GM18511 (cell line): ENCODE measurements around the gene RNF223.
"Not testable (repeated sequence)": the region's sequence is repeated elsewhere in the genome, so short reads cannot be mapped to it uniquely, and the experiment has no call there.

Source experiments
- ATAC-seq: cut with Tn5 transposase; IDR thresholded peaks from one replicate; pipeline ENCODE4 v1.9.1; 2021; ENCODE audit warnings: mild to moderate bottlenecking, moderate library complexity; ENCODE audit not compliant: unreplicated experiment

Gene RNF223

DNA sequence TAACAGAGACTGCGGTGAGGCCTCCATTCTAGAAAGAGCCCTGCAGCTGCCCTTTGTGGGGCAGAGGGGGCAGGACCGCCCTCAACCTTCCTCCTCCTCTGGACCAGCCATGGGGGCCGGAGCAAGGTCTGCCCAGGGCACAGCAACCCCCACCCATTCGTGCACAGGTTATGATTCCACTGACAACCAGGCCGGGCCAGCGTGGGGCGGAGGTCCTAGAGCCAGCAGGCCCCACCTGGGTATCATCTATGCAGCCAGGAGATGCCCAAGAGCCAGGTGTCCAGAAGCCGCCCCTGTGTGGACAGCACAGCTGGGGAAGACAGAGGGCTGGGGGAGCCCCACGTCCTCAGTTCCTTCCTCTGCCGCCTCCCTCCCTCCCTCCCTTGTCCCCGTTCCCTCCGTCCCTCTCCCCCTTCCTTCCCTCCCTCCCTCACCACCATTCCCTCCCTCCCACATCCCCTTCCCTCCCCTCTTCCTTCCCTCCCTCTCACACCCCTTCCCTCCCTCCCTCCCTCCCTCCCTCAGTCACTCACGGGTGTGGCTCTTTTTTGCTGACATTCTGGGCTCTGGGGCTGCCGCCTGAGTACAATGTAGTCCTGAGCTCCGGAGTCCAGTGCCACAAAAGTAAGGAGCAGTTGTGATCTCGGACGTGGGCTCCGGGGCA, 12.3 kb downstream of the RNF223 start:
- ATAC-seq: no peak

- no peak for ATAC-seq
These were observed 13.7 kb downstream of the RNF223 start for GRCh38 chr1:1060281-1061000.

- peak; percentile 66 for ATAC-seq
These were observed 14.4 kb downstream of the RNF223 start for GRCh38 chr1:1059494-1060280.

DNA sequence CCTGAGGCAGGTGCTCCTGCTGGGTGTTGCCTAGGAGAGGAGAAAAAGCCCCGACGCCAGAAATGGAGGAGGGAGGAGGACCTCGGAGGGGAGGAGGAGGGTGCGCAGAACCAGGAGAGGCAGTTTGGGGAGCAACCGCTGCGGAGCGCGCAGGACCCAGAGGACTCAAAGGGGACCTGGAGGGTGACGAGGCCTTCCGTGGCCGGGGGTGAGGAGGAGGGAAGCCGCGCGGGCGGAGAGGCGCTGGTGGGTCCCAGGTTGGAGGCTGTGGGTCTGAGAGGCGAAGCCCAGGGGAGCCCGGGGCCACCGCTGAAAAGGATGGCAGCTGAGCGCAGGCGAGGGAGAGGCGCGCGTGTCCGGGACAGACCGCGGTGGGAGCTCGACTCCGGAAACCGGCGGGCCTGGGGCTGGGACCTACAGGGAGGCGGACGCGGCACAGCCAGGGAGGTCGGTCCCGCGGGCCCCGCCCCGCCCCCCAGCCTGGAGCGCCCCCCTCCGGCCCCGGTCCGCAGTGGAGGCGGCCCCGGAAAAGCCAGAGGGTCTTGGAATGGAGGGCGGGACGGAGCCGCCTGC, 15.1 kb downstream of the RNF223 start:
- peak; percentile 32 for ATAC-seq

DNA sequence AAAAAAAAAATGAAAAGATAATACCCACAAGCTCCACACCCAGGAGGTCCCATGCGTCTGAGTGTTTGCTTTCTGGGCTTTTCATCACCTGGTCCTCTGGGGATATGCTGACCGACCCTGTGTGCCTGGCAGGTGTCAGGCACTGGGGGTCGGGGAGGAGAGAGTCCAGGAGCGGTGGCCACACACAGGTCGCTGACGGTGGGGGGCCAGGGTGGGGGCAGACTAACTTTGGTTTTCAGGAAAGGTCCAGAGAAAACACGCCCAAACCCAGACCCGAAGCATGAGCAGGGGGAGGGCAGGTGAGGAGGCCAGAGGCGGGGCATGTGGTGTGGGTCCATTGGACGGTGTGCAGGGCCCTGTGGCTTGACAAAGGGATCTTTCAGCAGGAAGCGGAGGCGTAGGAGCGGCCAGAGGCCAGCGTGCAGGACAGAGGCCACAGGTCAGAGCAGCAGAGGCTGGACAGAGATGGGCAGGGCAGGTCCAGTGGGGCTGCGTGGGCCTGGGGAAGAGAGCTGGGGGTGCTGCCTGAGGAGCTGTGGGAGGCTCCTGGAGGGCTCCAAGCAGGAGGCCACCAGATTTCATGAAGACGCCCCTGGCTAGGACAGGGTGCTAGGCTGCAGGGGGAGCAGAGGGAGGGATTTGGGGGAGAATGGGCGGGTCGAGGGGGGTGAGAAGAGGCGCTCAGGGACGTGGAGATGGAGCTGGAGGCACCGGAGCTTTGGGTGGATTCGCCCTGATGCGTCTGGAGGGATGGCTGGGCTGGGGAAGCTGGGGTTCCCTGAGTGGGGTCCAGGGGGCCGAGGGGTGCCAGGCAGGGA, 15.8 kb downstream of the RNF223 start:
- no peak for ATAC-seq

GRCh38 chr1:1057769-1058087, 16.4 kb downstream of the RNF223 start:
- ATAC-seq: not testable (repeated sequence)

GRCh38 chr1:1055841-1056736, 18.0 kb downstream of the RNF223 start:
- no peak for ATAC-seq

DNA sequence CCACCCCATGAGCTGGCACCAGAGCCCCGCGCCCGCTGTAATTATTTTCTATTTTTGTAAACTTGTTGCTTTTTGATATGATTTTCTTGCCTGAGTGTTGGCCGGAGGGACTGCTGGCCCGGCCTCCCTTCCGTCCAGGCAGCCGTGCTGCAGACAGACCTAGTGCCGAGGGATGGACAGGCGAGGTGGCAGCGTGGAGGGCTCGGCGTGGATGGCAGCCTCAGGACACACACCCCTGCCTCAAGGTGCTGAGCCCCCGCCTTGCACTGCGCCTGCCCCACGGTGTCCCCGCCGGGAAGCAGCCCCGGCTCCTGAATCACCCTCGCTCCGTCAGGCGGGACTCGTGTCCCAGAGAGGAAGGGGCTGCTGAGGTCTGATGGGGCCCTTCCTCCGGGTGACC, 19.1 kb downstream of the RNF223 start:
- ATAC-seq: no peak

DNA sequence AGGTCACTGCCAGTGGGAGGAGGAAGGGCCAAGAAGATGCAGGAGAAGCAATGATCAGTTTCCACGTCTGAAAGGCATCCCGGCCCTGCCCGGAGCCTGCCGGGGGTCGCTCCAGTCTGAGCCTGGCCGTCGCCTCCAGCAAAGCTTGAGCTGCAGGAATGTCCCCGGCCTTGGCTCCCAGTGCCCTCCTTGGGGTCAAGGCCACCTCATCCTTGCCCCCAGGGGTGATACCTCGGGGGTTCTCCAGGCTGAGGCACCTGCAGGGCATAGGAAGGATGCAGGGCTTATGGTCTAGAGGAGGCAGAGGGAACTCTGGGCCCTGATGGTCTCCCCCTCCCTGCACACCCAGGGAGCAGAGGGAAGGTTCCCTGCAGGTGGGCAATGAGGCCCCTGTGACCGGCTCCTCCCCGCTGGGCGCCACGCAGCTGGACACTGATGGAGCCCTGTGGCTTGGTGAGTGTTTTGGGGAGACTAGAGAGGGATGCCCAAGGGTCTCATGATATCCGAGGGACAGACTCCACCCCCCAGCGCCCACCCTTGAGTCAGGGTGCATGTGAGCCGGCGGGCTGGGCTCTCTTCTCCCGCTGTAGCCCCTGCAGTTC, 19.9 kb downstream of the RNF223 start:
- no peak for ATAC-seq

DNA sequence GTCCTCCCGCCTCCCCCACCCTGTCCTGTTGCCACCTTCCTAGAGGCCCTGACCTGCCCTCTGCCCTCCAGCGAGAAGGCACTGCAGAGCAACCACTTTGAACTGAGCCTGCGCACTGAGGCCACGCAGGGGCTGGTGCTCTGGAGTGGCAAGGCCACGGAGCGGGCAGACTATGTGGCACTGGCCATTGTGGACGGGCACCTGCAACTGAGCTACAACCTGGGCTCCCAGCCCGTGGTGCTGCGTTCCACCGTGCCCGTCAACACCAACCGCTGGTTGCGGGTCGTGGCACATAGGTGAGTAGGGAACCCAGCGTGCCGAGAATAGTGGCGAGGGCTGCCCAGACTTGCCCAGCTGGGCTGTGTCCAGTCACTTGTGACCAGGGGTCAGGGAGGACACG, 20.4 kb downstream of the RNF223 start:
- no peak for ATAC-seq

GRCh38 chr1:1053022-1053421, 21.1 kb downstream of the RNF223 start:
- ATAC-seq: no peak

- no peak for ATAC-seq
These were observed 21.9 kb downstream of the RNF223 start for GRCh38 chr1:1052003-1052840.

DNA sequence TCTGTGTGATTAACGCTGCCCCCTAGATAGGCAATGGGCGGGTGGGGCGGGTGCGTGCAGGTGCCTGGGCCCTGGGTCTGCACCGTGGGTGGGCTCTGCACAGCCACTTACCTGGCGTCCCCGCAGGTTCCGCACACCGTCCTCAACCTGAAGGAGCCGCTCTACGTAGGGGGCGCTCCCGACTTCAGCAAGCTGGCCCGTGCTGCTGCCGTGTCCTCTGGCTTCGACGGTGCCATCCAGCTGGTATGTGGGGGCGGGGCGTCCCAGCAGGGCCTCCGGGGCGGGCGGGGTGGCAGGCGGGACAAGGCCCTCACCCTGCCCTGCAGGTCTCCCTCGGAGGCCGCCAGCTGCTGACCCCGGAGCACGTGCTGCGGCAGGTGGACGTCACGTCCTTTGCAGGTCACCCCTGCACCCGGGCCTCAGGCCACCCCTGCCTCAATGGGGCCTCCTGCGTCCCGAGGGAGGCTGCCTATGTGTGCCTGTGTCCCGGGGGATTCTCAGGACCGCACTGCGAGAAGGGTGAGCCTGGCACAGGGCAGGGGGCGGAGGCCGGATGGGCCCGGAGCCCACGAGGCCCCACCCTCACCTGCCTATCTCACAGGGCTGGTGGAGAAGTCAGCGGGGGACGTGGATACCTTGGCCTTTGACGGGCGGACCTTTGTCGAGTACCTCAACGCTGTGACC, 22.8 kb downstream of the RNF223 start:
- ATAC-seq: no peak

DNA sequence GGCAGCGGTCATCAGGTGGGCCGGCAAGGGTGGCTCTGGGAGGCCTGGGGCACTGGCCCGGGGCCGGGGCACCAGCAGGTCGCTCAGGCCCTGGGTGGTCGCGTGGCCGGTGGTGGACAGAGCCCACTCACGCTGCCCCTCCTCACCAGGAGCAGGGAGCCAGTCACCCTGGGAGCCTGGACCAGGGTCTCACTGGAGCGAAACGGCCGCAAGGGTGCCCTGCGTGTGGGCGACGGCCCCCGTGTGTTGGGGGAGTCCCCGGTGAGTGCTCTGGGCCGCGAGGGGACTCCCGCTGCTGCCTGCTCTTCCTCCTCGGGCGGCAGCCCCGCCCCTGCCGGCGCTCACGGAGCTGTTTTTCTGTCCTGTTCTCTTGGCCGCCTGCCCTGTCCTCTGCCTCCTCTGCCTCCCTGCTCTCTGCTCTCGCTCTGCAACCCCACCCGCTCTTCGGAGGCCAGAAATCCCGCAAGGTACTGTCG, 23.5 kb downstream of the RNF223 start:
- ATAC-seq: no peak

DNA sequence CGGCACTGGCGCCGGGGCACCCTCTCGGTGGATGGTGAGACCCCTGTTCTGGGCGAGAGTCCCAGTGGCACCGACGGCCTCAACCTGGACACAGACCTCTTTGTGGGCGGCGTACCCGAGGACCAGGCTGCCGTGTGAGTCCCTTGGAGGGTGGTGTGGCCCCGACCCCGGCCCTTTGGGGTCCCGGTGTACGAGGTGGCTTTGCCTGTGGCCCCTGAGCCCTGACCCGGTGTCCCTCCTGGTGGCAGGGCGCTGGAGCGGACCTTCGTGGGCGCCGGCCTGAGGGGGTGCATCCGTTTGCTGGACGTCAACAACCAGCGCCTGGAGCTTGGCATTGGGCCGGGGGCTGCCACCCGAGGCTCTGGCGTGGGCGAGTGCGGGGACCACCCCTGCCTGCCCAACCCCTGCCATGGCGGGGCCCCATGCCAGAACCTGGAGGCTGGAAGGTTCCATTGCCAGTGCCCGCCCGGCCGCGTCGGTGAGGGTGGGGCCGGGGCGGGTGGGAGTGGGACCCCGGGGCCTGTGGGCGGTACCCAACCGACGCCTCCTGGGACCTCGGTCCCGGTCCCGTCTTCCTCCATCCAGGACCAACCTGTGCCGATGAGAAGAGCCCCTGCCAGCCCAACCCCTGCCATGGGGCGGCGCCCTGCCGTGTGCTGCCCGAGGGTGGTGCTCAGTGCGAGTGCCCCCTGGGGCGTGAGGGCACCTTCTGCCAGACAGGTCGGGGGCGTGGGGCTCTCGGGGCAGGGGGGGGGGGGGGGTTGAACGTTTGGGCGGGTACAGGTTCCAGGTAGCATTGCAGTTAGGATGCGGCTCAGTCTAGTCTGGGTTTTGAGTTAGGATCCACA, 24.6 kb downstream of the RNF223 start:
- ATAC-seq: no peak

- ATAC-seq: no peak
These were observed 25.3 kb downstream of the RNF223 start for GRCh38 chr1:1048765-1049164.

DNA sequence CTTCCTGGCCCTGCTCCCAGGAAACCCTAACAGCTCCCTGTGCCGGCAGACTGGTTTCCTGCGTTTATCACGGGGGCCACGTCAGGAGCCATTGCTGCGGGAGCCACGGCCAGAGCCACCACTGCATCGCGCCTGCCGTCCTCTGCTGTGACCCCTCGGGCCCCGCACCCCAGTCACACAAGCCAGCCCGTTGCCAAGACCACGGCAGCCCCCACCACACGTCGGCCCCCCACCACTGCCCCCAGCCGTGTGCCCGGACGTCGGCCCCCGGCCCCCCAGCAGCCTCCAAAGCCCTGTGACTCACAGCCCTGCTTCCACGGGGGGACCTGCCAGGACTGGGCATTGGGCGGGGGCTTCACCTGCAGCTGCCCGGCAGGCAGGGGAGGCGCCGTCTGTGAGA, 26.1 kb downstream of the RNF223 start:
- no peak for ATAC-seq
